CD4-positive, alpha-beta T cell treated with Interleukin-1 beta for 1 hour (primary cell): Measurements from ENCODE around the gene PTPN23.
A peak's percentile ranks its signal among the peaks of the same experiment; 100 is the strongest.
"Not testable (repeated sequence)": the region's sequence is repeated elsewhere in the genome, so short reads cannot be mapped to it uniquely, and the experiment has no call there.

Experiments used
- DNase-seq, 2 donors: peaks; one replicate each; pipeline ENCODE4 v3.0.0-alpha.2; 2020 to 2022

The PTPN23 gene, protein sequence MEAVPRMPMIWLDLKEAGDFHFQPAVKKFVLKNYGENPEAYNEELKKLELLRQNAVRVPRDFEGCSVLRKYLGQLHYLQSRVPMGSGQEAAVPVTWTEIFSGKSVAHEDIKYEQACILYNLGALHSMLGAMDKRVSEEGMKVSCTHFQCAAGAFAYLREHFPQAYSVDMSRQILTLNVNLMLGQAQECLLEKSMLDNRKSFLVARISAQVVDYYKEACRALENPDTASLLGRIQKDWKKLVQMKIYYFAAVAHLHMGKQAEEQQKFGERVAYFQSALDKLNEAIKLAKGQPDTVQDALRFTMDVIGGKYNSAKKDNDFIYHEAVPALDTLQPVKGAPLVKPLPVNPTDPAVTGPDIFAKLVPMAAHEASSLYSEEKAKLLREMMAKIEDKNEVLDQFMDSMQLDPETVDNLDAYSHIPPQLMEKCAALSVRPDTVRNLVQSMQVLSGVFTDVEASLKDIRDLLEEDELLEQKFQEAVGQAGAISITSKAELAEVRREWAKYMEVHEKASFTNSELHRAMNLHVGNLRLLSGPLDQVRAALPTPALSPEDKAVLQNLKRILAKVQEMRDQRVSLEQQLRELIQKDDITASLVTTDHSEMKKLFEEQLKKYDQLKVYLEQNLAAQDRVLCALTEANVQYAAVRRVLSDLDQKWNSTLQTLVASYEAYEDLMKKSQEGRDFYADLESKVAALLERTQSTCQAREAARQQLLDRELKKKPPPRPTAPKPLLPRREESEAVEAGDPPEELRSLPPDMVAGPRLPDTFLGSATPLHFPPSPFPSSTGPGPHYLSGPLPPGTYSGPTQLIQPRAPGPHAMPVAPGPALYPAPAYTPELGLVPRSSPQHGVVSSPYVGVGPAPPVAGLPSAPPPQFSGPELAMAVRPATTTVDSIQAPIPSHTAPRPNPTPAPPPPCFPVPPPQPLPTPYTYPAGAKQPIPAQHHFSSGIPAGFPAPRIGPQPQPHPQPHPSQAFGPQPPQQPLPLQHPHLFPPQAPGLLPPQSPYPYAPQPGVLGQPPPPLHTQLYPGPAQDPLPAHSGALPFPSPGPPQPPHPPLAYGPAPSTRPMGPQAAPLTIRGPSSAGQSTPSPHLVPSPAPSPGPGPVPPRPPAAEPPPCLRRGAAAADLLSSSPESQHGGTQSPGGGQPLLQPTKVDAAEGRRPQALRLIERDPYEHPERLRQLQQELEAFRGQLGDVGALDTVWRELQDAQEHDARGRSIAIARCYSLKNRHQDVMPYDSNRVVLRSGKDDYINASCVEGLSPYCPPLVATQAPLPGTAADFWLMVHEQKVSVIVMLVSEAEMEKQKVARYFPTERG (N-terminal part only)

DNA sequence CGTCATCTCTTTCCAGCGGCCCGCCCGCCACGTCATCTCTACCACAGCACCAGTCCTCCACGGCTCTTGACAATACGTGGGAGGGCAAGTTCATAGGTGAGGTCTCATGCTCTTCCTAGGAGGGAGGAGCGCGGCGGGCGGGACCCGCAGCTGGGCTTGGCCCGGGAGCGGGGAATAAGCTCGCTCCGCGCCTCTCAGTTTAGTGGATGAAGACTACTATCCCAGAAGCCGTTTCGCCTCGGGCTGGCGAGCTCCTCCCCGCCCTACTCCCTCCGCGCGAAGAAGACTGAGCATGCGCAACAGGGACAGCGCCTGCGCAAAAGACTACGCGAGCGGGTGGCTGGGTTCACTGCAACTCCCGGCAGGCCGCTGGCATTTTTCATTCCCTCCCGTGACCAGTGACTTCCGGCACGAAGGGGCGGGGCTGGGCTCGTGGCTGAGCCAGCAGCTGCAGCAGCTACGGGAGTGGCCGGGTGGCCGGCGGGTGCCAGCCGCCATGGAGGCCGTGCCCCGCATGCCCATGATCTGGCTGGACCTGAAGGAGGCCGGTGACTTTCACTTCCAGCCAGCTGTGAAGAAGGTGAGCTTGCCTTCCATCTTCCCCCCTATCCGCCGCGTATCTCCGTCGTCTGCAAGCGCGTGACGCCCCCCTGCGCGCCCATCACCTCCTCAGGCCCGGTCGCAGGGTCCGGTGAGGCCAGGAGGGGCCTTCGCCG, at the start of gene PTPN23:
Gene PTPN23, plus strand, starts transcription at position 421 of the 716 bp plus-strand sequence. Its CDS starts 76 bp downstream, at position 497.
- DNase-seq = peak; percentile 99 to 100

DNA sequence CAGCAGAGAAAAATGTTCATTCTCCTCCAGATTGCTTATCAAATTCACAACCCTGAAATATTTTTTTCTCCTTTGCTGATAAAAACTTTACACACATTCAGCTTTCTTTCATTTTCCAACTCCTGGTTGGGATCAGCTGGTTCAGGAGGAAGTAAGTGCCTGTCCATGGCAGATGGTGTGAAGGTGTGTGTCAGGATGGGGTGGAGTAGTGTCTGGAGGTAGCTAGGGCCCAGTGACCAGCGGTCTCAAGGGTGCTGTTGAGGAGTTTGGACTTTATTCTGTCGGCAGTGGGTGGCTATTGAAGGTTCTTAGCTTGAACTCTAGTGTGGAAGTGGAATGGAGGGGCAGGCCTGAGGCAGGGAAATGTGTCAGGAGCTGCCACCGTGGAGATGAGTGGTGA, 46.9 kb upstream of the PTPN23 start:
- DNase-seq = no peak

GRCh38 chr3:47337656-47338055, 43.2 kb upstream of the PTPN23 start:
- DNase-seq = no peak

DNA sequence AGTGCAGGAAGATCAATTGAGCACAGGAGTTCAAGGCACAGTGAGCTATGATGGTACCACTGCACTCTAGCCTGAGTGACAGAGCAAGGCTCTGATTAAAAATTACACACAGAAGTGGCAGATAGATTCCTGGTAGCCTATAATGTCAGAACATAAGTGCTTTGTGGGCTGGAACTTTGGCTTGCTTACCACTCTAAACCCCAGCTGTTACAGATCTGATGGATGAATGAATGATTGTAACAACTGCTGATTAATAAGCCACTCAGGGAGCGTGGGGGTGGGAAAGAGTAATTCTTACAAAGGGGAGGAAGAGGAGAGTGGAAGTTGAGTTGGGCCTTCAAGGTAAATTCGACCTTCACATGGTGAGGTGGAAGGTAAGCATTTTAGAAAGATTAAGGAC, 40.9 kb upstream of the PTPN23 start:
- no peak for DNase-seq

DNA sequence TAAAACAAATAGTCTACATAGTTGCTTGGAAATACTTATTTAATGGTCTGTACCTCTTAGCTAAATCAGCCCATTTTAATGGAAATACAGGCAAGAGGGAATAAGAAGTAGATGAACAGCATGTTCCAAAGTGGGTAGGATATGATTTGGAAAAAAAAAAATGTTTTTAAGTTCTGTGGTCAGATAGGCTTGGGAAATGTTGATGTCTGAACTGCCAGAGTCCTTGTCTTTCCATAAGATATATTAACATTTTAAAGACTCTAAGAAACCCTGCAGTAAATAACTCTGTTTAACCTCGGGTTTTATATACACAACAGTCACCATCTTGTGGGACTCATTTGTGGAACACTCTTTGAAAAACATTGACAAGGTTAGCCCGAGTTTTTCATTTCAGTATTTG, 40.0 kb upstream of the PTPN23 start:
- DNase-seq = no peak

- DNase-seq = no peak
These were observed 38.7 kb upstream of the PTPN23 start for GRCh38 chr3:47342151-47342550.

DNA sequence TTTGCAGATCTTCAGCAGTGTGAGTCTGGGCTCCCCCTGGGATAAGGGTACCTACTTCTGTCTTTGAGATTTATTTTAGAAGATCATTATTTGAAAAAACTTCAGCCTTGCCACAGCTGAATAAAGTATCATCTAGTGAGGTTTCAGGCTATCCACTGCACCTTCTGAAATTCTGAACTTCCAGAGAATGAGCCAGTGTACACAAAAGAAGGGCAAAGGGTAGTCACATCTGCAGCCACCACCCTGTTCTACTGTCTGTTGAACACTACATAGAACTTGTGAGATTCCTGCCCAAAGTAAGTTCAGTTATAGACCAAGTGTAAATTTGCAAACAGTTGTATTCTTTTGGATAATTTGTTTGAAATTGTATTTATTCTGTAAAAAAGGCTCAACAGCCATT, 38.0 kb upstream of the PTPN23 start:
- no peak for DNase-seq

- DNase-seq = no peak
These were observed 37.3 kb upstream of the PTPN23 start for GRCh38 chr3:47343471-47343971.

- no peak for DNase-seq
These were observed 35.9 kb upstream of the PTPN23 start for GRCh38 chr3:47344971-47345370.

DNA sequence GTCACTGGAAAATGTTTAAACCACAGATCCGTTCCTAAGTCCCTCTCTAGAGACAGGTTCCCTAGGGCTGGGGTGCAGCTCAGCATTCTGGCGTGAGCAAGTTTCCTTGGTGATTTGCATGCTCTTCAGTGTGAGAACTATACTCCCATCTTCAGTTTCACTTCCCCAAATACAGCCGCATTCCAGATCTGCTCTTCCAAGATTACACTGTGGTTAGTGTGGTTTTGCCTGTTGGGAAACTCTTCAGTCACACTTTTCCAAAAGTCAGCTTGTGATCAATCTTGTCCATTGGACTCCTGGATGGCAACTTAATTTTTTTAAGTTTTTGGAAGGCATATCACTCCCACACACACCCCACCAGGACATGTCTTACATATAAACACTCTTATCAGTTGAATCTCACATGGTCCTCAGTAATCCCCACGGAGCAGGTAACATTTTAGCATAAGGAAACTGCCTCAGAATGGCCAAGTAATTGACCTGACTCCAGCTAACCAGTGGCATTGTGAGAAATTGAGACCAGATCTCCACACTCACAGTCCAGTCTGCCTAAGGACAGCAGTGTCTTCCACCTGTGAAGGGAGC, 33.5 kb upstream of the PTPN23 start:
- DNase-seq = peak in 1 of 2 donors; percentile 18

- no peak for DNase-seq
These were observed 32.2 kb upstream of the PTPN23 start for GRCh38 chr3:47348411-47349154.

- no peak for DNase-seq
These were observed 25.8 kb upstream of the PTPN23 start for GRCh38 chr3:47355010-47355409.

DNA sequence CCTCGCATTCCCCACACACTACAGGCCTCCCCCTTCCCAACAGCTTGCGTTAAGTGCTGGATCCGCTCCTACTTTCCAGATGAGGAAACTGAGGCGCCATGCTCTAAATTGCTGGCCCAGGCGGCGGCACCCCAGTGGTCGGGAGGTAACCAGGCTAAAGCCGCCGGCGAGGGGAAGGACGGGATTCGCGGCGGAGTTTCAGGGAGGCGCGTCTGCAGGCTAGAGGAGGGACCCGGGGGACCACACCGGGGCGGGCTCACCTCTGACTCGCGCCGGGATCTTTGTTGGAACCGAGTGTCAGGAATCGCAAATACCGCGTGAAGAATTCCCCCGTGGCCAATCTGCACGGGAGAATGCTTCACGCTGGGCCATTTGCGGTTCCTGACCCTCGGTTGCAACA, 24.6 kb upstream of the PTPN23 start:
- no peak for DNase-seq

GRCh38 chr3:47359323-47359722, 21.5 kb upstream of the PTPN23 start:
- no peak for DNase-seq

DNA sequence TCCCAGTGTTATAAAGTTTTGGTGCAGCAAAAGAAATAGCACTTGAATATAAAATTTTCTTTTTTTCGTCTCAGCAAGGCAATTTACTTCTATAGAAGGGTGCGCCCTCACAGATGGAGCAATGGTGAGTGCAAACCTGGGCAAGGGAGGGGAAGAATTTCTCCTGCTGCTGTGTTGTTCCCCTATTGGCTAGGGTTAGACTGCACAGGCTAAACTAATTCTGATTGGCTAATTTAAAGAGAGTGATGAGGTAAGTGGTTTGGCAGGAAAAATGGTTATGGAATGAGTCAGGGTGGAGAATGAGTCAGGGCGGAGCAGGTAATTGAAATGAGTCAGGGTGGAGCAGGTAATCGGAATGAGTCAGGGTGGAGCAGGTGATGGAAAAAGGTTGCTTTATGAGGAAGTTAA, 20.7 kb upstream of the PTPN23 start:
- DNase-seq = not testable (repeated sequence)

DNA sequence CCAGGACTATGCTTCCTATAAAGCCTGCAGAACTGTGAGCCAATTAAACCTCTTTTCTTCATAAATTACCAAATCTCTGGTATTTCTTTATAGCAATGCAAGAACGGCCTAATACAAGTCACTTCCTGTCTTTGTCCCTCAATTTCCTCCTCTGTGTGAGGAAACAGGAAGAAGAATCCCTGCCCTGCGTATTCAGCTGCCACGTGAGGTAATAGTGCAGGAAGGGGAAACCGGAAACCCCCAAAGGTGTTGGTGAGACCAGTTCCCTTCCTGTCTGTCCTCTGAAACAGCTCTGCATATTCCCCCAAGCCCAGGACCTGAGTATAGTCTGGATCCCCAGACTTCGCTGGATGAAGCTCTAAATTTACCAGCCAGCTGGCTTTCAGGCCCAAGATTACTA, 18.1 kb upstream of the PTPN23 start:
- peak; percentile 34 to 39 for DNase-seq

GRCh38 chr3:47365213-47366153, 15.3 kb upstream of the PTPN23 start:
- no peak for DNase-seq

- no peak for DNase-seq
These were observed 14.0 kb upstream of the PTPN23 start for GRCh38 chr3:47366833-47367232.

- DNase-seq = no peak
These were observed 13.2 kb upstream of the PTPN23 start for GRCh38 chr3:47367631-47368030.

DNA sequence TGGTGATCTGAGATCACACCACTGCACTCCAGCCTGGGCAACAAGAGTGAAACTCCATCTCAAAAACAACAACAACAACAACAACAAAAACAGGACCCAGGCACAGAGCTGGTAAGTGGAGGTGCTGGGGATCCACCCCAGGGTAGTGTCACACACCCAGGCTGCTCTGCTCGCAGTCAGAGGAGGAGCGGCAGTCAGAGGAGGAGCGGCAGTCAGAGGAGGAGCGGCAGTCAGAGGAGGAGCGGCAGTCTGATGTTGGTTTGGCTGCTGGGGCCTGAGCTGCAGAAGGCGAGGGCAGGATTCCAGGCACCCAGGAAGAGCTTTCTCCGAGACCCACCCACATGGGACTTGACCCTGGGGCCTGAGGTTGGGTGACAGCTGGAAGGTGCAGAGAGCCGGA, 10.8 kb upstream of the PTPN23 start:
- DNase-seq = not testable (repeated sequence)
